GM08714 (cell line): ENCODE measurements around the gene LRRIQ4.

Source experiments
- H3K4me3 ChIP-seq: fragments of 200-500 bp; sonication (Bioruptor generic); 2 replicates; pipeline ENCODE4 v1.5.1; 2014; ENCODE audit warnings: mild to moderate bottlenecking, low read length, inconsistent platforms
- ZNF274 ChIP-seq: IDR thresholded peaks from 2 replicates; pipeline ENCODE4 v1.6.1; 2012; ENCODE audit warnings: mild to moderate bottlenecking, low read depth, low read length

The LRRIQ4 gene

DNA sequence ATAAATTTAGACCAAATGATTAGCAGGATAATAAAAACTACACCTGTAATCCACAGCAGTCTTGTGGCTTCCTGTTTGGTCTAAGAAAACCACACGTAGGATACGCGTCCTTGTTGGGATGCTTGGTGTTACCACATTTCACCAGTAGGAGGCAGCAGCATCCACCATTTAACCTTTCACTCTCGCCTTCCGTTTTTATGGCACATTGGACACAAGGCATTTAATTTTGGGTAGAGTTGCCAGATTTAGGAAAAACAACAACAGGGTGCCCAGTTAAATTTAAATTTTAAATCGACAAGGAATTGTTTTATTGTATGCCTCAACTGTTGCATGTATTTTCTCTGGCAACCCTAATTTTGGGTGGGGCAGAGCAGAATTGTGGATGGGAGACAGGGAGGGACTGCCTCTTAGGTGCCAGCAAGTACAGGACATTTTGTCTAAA, 50.8 kb downstream of the LRRIQ4 start:
- TF ChIP-seq ZNF274, result no peak

DNA sequence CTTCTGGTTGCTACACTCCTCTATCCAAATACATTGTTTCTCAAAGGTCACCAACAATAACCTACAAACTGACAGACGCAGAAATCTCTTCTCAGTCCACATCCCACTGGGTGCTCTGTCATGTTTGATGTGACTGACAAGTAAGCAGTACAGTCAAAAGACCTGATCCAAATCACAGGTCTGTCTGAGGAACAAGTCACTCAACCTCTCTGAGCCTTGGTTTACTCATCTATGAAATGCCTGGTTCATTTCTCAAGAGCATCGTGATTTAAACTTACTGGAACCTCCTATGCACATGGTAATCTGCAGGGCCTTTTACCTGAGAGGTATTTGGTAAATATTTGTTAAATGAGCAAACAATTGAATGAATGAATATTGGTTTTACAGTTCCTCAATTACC, 51.6 kb downstream of the LRRIQ4 start:
- no peak for TF ChIP-seq ZNF274
- H3K4me3 ChIP-seq, result no peak overlapping the region

More for the DNA sequence above, 50.8 kb downstream of the LRRIQ4 start:
- no peak overlapping the region for H3K4me3 ChIP-seq

DNA sequence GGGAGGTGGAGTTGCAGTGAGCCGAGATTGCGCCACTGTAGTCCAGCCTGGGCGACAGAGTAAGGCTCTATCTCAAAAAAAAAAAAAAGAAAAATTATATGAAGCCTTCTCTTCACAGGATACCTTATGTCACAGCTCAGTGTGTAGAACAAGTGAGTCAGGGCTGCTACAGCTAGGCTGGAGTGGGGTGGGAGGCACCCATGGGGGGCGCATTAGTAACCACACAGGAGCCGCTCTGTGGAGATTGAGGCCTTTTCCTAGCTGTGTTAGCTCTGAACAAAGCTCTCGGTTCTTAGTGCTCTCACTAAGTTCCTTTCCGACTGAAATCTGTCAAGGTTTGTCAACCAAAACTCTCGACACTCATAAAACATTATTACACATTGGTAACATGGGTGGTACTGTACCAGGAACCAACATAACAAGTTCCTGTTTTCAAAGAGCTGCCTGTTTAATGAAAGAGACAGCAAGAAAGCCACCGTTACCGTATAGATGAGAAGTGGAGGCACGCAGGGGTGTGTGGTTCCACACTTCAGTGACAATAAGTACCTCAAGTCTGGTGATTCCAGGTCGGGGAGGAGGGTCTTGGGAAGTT, 52.6 kb downstream of the LRRIQ4 start:
- H3K4me3 ChIP-seq, result no peak overlapping the region
- TF ChIP-seq ZNF274, result no peak

DNA sequence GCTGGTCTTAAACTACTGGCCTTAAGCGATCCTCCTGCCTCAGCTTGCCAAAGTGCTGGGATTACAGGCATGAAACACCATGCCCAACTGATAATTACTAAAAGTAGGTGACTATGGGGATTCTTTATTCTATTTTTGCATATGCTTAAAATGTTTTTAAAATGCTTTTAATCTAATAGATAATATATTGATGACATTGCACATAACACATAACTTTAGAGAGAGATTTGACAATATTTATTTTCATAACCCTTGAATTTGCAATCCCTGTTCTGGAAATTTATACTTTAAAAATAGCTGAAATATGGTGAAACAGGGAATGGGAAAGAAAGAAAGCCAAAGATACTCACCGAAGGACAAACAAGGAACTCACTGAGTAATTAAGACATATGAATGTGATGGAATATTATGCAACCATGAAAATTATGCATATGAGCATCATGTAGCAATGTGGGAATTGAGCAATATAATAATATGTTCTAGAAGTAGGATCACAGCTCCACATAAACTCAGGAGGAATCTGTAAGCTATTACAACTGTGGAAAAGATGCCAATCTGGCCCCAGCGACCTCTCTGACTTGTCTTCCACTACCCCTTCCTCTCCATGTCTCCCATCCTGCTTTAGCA, 55.0 kb downstream of the LRRIQ4 start:
- TF ChIP-seq ZNF274, result no peak

DNA sequence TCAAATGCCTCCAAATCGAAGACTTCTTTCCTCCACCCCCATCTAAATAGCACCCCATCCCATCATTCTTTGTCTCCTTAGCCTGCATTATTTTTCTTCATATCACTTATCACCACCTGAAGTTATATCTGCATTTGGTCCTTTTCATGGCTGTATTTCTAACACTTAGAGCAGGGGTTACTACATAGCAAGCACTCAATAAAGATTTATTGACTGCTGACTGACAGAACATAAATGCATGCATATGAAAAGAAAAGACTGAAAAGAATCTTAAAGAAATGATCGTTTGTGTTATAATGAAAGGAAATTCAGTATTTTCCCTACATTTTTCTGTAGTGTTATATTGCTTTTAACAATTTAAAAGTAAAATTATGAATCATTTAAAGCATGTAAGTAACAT, 55.7 kb downstream of the LRRIQ4 start:
- no peak overlapping the region for H3K4me3 ChIP-seq
- no peak for TF ChIP-seq ZNF274

More for the DNA sequence above, 55.0 kb downstream of the LRRIQ4 start:
- H3K4me3 ChIP-seq, result no peak overlapping the region

DNA sequence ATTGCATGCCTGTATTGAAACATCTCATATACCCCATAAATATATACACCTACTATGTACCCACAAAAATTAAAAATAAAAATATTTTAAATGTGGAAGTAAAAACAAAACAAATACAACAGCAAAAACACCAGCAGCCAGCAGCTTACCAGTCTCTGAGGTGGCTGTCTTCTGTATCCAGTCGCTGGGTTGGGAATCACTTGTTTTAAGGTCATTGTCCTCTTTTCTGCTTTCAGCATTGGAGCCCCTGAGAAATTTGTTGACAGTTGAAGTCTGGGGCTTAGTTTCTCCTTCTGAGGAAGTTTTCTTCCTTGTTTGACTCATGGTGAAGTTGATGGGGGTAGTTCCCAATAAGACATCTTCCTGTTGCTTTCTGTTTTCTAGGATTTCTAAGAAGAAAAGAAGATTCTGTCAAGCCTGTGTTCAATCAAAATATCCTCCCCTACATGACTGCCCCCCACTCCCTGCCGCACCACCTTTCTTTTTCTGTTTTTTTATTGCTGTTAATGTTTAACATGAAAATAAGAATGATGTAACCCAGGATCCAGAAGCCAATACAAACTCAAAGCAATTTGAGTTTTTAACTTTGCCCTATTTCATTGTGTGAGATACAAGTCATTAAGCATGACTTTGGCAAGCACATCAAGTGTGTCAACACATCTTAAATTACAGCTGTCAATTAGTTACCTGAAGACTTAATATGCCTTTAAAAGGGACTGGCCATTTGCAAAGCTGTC, 57.0 kb downstream of the LRRIQ4 start, which contains the start of gene LRRC31:
TSS of gene LRRC31 (minus strand) at position 452 of the 737 bp plus-strand sequence. CDS start at position 324, 128 bp downstream.
- TF ChIP-seq ZNF274, result no peak
- H3K4me3 ChIP-seq, result no peak within 1 kb of the TSS

DNA sequence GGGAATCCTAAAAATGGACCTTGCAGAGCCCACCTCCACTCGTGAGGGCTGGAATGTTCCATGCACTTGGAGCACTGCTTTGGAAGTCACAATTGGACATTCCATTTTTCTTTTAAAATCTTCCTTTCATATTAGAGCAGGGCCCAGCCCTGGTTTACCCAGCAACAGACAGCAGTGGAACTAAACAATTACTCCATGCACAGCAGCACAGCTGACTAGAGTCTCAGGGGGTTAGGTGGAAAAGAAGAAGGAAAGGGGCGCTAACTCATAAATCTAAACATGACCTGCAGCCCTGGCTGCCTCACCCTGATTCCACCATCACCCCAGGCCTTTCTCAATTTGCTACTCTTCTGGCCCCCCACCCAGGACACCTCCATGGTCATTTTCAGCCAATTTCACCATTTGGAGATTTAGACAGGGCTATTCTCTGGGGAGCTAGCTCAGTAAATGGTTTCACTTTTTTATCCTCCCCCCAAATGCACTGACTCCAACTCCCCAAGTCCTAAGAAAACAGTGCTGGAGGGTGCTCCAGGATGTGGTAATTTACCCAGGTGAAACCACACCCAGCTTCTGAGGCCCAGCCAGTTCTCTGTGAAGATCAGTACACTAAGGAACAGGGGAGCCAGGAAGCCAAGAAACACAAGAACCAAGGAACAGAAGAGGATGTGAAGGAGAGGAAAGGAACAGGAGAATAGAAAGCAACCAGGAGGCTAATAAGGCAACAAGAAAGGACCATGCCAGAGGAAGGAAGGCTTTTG, 58.6 kb downstream of the LRRIQ4 start:
- no peak for TF ChIP-seq ZNF274
- no peak overlapping the region for H3K4me3 ChIP-seq

DNA sequence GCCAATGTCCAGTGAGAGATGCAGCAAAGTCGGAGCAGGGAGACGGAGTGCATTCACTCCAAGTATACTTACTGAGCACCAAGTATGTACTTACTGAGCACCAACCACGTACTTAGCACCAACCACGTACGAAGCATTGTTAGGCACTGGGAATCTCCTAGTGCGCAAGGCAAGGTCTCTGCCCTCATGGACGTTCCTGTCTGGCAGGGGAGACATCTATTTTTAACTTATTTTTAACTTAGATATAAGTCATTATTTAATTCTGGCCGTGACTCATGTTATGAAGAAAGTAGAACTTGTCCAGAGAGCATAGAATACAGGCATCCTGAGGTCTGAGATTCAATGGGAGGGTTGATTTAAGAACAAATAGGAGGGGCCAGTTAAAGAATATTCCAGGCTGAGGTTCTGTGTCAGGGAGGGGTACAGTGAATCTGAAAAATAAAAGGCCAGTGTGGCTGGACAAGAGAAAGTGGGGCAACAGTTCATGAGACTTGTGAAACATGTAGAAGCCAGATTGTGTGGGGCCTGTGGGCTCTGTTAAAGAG, 66.4 kb downstream of the LRRIQ4 start:
- no peak overlapping the region for H3K4me3 ChIP-seq
- no peak for TF ChIP-seq ZNF274

DNA sequence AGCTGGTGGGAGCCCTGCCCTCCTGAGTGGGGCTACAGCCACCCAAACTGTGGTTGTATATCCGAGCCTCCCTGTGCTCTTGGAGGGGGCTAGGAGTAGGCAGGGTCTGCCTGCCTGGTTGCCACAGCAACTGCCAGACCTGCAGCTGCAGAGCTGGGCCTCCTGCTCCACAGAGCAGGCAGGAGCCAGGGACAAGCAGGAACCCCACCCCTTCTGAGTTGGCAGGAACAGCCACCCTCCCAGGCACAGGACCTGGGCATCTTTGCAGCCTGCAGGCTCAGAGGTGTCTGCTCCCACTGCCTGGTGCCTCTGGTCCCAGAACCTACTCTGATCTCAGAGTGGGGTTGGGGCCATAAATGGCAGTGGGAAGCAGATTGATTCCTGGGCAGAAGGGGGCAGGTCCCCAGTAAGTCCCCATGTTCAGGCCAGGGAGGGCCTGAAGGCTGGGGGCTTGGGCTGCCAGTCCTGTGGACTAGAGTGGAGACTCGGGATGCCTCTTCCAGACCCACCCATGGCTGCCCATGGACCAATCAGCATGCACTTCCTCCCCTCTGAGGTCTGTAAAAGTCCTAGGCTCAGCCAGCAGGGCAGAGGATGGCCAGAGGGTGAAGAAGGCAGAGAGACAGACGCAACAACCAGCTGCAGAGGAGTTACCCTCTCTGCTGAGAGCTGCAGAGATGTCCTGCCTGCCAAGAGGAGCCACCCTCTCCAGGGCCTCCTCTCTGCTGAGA, 67.3 kb downstream of the LRRIQ4 start:
- H3K4me3 ChIP-seq, result no peak overlapping the region
- TF ChIP-seq ZNF274, result no peak

DNA sequence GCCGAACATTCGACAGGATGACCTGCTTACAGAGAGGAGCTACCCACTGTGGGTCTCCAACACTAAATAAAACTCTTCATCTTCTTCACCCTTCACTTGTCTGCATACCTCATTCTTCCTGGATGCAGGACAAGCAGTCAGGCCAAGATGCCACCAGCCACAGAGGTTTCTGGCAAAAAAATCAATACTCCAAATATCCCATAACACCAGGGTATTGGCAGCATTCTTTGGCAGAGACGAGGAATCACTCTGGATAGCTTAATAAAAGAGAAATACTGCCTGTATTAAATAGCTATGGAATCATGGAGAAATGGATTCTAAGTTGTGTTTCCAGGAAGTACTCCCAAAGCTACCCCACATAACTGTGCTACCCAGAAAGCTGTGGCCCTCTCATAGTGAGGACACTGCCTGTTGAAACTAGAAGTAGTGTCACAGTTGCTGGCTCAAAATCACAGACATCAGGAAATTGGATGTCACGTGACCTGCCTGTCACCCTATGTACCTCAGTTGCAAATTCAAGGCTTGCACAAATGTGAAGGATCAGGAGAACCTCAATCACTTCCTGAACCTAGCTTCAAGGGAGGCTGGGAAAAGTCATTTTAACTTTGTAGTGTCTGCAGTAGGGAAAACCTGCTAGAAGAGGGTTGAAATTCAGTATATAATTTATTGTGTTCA, 68.0 kb downstream of the LRRIQ4 start:
- no peak for TF ChIP-seq ZNF274
- H3K4me3 ChIP-seq, result no peak overlapping the region

DNA sequence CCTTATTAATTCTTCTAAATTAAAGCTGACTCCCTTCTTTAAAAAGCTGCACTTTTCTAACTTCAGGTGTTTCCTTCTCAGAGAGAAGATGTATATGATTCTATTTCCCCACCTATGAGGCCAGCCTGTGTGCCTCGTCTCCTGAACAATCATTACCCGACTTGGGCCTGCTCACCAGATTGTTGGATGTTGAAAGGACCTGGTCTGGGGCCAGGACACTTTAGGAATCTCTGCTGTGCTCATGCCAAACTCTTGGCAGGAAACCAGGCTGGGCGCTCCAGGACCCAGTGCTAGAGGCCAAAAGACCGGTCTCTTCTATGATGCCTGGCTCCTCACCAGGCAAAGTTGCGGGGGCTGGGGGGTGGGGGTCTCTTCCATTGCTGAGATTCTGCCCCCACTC, 74.0 kb downstream of the LRRIQ4 start:
- H3K4me3 ChIP-seq, result no peak overlapping the region
- TF ChIP-seq ZNF274, result no peak
